GM06990 (cell line): ENCODE results near the gene FLNC.

Experiments
- DNase-seq: peaks from one replicate; pipeline ENCODE4 v3.0.0-alpha.2; 2011; ENCODE audit not compliant: insufficient read length; ENCODE audit errors: extremely low read depth
- H3K27me3 ChIP-seq: replicated peaks from 2 replicates; pipeline ENCODE4 v1.6.0; 2011; ENCODE audit warnings: low read length; ENCODE audit not compliant: control insufficient read depth, insufficient read depth
- H3K36me3 ChIP-seq: 2 replicates; pipeline ENCODE4 v1.5.1; 2011; ENCODE audit warnings: low read length; ENCODE audit not compliant: control insufficient read depth, insufficient read depth
- H3K4me3 ChIP-seq: replicated peaks from 2 replicates; pipeline ENCODE4 v1.5.1; 2011; ENCODE audit warnings: low read depth, mild to moderate bottlenecking, control low read depth, low read length
- CTCF ChIP-seq: IDR thresholded peaks from 2 replicates; pipeline ENCODE4 v1.5.1; 2011; ENCODE audit warnings: low read length, control low read depth, mild to moderate bottlenecking, inconsistent platforms; ENCODE audit not compliant: insufficient read depth, poor library complexity, severe bottlenecking

FLNC gene

GRCh38 chr7:128865303-128865702 is 35.1 kb downstream of the FLNC start:
- TF ChIP-seq CTCF: no peak
- Histone ChIP-seq H3K4me3 (no peak overlapping the region), H3K36me3 (peaks cover 14% of the 10 kb centered on the region), H3K27me3 (no peaks in the 10 kb centered on the region)
- no peak for DNase-seq

GRCh38 chr7:128865996-128866877 is 36.0 kb downstream of the FLNC start:
- Histone ChIP-seq H3K4me3 (no peak overlapping the region), H3K27me3 (no peaks in the 10 kb centered on the region), H3K36me3 (peaks cover 14% of the 10 kb centered on the region)
- no peak for TF ChIP-seq CTCF
- no peak for DNase-seq

- H3K27me3 ChIP-seq: no peaks in the 10 kb centered on the region
- no peak for TF ChIP-seq CTCF
Observed at GRCh38 chr7:128867241-128867640, 37.0 kb downstream of the FLNC start.

GRCh38 chr7:128867842-128868623 is 37.8 kb downstream of the FLNC start:
- no peak overlapping the region for H3K4me3 ChIP-seq
- peaks cover 14% of the 10 kb centered on the region for H3K36me3 ChIP-seq
- no peak for DNase-seq
- no peak for TF ChIP-seq CTCF
- H3K27me3 ChIP-seq: no peaks in the 10 kb centered on the region

More at GRCh38 chr7:128867241-128867640, 37.0 kb downstream of the FLNC start:
- no peak for DNase-seq
- Histone ChIP-seq H3K4me3 (no peak overlapping the region), H3K36me3 (peaks cover 14% of the 10 kb centered on the region)

- Histone ChIP-seq H3K36me3 (peaks cover 14% of the 10 kb centered on the region), H3K4me3 (no peak overlapping the region), H3K27me3 (no peaks in the 10 kb centered on the region)
- DNase-seq: no peak
- no peak for TF ChIP-seq CTCF
Observed at GRCh38 chr7:128868624-128869137, 38.5 kb downstream of the FLNC start.
